HCT116 (cell line): ENCODE results near the gene ACSF2. TPM values are rescaled to one million over a fixed set of nuclear protein-coding genes. Genes with fewer than 3 reads are reported as not detected.

Experiments used
- ATAC-seq: fragments of 200-7000 bp; cut with Tn5 transposase; 2 replicates; pipeline ENCODE4 v1.9.1; 2020; ENCODE audit warnings: mild to moderate bottlenecking, moderate library complexity
- BruUV-seq: library from RNA; stranded (reverse); fragments of 400-500 nt; replicated peaks from 2 replicates; lab custom pipeline; 2021; lab: Mats Ljungman, UMichigan
- CTCF ChIA-PET: fragments of 300-600 bp; sonication (Branson Sonifier 250); formaldehyde crosslinking; loops from one replicate; lab custom pipeline; 2021; ENCODE audit warnings: antibody characterized with exemption; lab: Charles Lee
- POLR2A ChIA-PET: fragments of 300-600, 350-600 bp; sonication (Branson Sonifier 250); formaldehyde crosslinking; loops from one replicate; lab custom pipeline; 2021; ENCODE audit warnings: antibody characterized with exemption; lab: Charles Lee
- RAD21 ChIA-PET, 2 experiments: fragments of 300-600 bp; sonication (Branson Sonifier 250); formaldehyde crosslinking; loops; one replicate each; lab custom pipeline; 2023; ENCODE audit warnings: low total read pairs in 2 of 2; ENCODE audit not compliant: uncharacterized antibody in 2 of 2, unreplicated experiment in 2 of 2, low non-redundant PET in 1 of 2; lab: Charles Lee
- DNase-seq: peaks from one replicate; pipeline ENCODE4 v3.0.0-alpha.2; 2010; ENCODE audit warnings: low read depth, low spot score
- H2AFZ ChIP-seq: fragments of 200-600 bp; shearing (Covaris generic), sonication (generic); 2 replicates; pipeline ENCODE4 v1.6.1; 2017; ENCODE audit warnings: low read depth, mixed run types, mixed read lengths, antibody characterized with exemption, low read length; ENCODE audit not compliant: poor library complexity, severe bottlenecking
- H3K27ac ChIP-seq: 2 replicates; pipeline ENCODE4 v1.5.1; 2012; ENCODE audit warnings: low read depth, low read length
- H3K27me3 ChIP-seq: fragments of 200-600 bp; sonication (generic); 2 replicates; pipeline ENCODE4 v1.6.1; 2016; ENCODE audit warnings: mixed run types, low read length, mixed read lengths; ENCODE audit not compliant: insufficient read depth
- H3K36me3 ChIP-seq, 2 experiments: fragments of 200-500 bp in 1 of 2; fragments of 200-600 bp in 1 of 2; sonication (Bioruptor generic) in 1 of 2; sonication (generic) in 1 of 2; 2 replicates each; pipeline versions ENCODE4 v1.5.1 to v1.6.1; 2014 to 2016; ENCODE audit warnings: low read length in 2 of 2, inconsistent platforms in 1 of 2, mixed read lengths in 1 of 2, mixed run types in 1 of 2; ENCODE audit not compliant: insufficient read depth in 2 of 2, control insufficient read depth in 1 of 2
- H3K4me1 ChIP-seq, 2 experiments: fragments of 200-600 bp in 1 of 2; sonication (generic) in 1 of 2; 2 replicates each; pipeline versions ENCODE4 v1.5.1 to v1.6.1; 2012 to 2017; ENCODE audit warnings: low read length in 2 of 2, inconsistent platforms in 1 of 2, mild to moderate bottlenecking in 1 of 2, mixed read lengths in 1 of 2, mixed run types in 1 of 2, moderate library complexity in 1 of 2; ENCODE audit not compliant: insufficient read depth in 2 of 2, control insufficient read depth in 1 of 2
- H3K4me2 ChIP-seq: fragments of 200-600 bp; sonication (generic); 2 replicates; pipeline ENCODE4 v1.6.1; 2017; ENCODE audit warnings: mixed run types, low read length, mixed read lengths
- H3K4me3 ChIP-seq, 2 experiments: fragments of 200-600 bp in 1 of 2; sonication (generic) in 1 of 2; replicated peaks in 1 of 2; 2 replicates each; pipeline ENCODE4 v1.5.1; 2011 to 2016; ENCODE audit warnings: low read length in 2 of 2, control low read depth in 1 of 2, low read depth in 1 of 2, mild to moderate bottlenecking in 1 of 2, mixed read lengths in 1 of 2, mixed run types in 1 of 2
- H3K79me2 ChIP-seq: fragments of 200-600 bp; sonication (generic); 2 replicates; pipeline ENCODE4 v1.6.1; 2017; ENCODE audit warnings: mild to moderate bottlenecking, mixed run types, low read length, moderate library complexity, mixed read lengths; ENCODE audit not compliant: insufficient read depth
- H3K9ac ChIP-seq: fragments of 200-600 bp; sonication (generic); 2 replicates; pipeline ENCODE4 v1.6.1; 2016; ENCODE audit warnings: low read length, mixed read lengths
- H3K9me2 ChIP-seq: fragments of 200-600 bp; sonication (generic), shearing (Covaris generic); 2 replicates; pipeline ENCODE4 v1.6.1; 2017; ENCODE audit warnings: mixed run types, mild to moderate bottlenecking, moderate library complexity; ENCODE audit not compliant: insufficient read depth
- H3K9me3 ChIP-seq, 2 experiments: fragments of 200-500 bp in 1 of 2; fragments of 200-600 bp in 1 of 2; sonication (Bioruptor generic) in 1 of 2; sonication (generic) in 1 of 2; 2 replicates each; pipeline ENCODE4 v1.6.1; 2014 to 2017; ENCODE audit warnings: low read length in 2 of 2, mixed read lengths in 2 of 2, inconsistent platforms in 1 of 2, low read depth in 1 of 2, mild to moderate bottlenecking in 1 of 2, mixed run types in 1 of 2, moderate library complexity in 1 of 2; ENCODE audit not compliant: control insufficient read depth in 1 of 2, insufficient read depth in 1 of 2
- H4K20me1 ChIP-seq: fragments of 200-600 bp; sonication (generic), shearing (Covaris generic); 2 replicates; pipeline ENCODE4 v1.6.1; 2017; ENCODE audit warnings: mixed run types, mild to moderate bottlenecking, moderate library complexity; ENCODE audit not compliant: insufficient read depth
- CBX3 ChIP-seq: IDR thresholded peaks from 2 replicates; pipeline ENCODE4 v1.6.1; 2012; ENCODE audit warnings: low read depth
- CEBPB ChIP-seq: IDR thresholded peaks from 2 replicates; pipeline ENCODE4 v1.6.1; 2012; ENCODE audit warnings: low read depth
- EGR1 ChIP-seq: IDR thresholded peaks from 2 replicates; pipeline ENCODE4 v1.6.1; 2012; ENCODE audit warnings: low read depth
- ELF1 ChIP-seq: IDR thresholded peaks from 2 replicates; pipeline ENCODE4 v1.6.1; 2012; ENCODE audit warnings: low read depth, borderline replicate concordance
- EZH2 ChIP-seq: fragments of 200-600 bp; sonication (generic); IDR thresholded peaks from 2 replicates; pipeline ENCODE4 v1.6.1; 2017; ENCODE audit warnings: antibody characterized with exemption, mixed run types
- EZH2phosphoT487 ChIP-seq: fragments of 200-600 bp; IDR thresholded peaks from 2 replicates; pipeline ENCODE4 v1.6.1; 2018; ENCODE audit warnings: antibody characterized with exemption, borderline replicate concordance
- POLR2A ChIP-seq: IDR thresholded peaks from 2 replicates; pipeline ENCODE4 v1.7.0; 2011; ENCODE audit warnings: borderline replicate concordance; ENCODE audit not compliant: insufficient read depth, insufficient read length; ENCODE audit errors: extremely low read depth
- POLR2AphosphoS5 ChIP-seq: IDR thresholded peaks from 2 replicates; pipeline ENCODE4 v1.6.1; 2011; ENCODE audit warnings: mild to moderate bottlenecking, low read depth, low read length, moderate library complexity
- RAD21 ChIP-seq: IDR thresholded peaks from 2 replicates; pipeline ENCODE4 v1.6.1; 2012; ENCODE audit warnings: low read depth, mild to moderate bottlenecking
- TCF7L2 ChIP-seq: IDR thresholded peaks from 2 replicates; pipeline ENCODE4 v1.7.0; 2011; ENCODE audit warnings: borderline replicate concordance, inconsistent platforms; ENCODE audit not compliant: insufficient read depth, insufficient read length; ENCODE audit errors: extremely low read depth
- ZFX ChIP-seq: fragments of 450-650 bp; IDR thresholded peaks from 2 replicates; pipeline ENCODE4 v1.6.1; 2017
- intact Hi-C: fragments of 100-400 bp; cut with micrococcal nuclease; formaldehyde crosslinking; loops from 2 replicates; pipeline ENCODE4 v1.10.0; 2022
- total RNA-seq: library from RNA; stranded (reverse); gene quantifications from one replicate; pipeline ENCODE4 v1.2.1, GENCODE V29; 2021; ENCODE audit not compliant: unreplicated experiment
- TF ChIP-seq, protein P1 (sequence below): IDR thresholded peaks from 2 replicates; pipeline ENCODE4 v1.6.1; 2012
- TF ChIP-seq, protein P2 (sequence below): IDR thresholded peaks from 2 replicates; pipeline ENCODE4 v1.6.1; 2011; ENCODE audit warnings: mild to moderate bottlenecking, low read length, moderate library complexity; ENCODE audit not compliant: insufficient replicate concordance; ENCODE audit errors: extremely low read depth
- TF ChIP-seq, protein P3 (sequence below): IDR thresholded peaks from 2 replicates; pipeline ENCODE4 v1.6.1; 2012; ENCODE audit warnings: low read depth
- TF ChIP-seq, protein P4 (sequence below), 3 experiments: fragments of 200-600 bp in 1 of 3; sonication (generic) in 1 of 3; IDR thresholded peaks in 2 of 3; conservative IDR thresholded peaks in 1 of 3; 2 replicates each; pipeline ENCODE4 v1.5.1; 2012 to 2017; ENCODE audit warnings: low read depth in 2 of 3, low read length in 2 of 3, antibody characterized with exemption in 1 of 3, borderline replicate concordance in 1 of 3, control low read depth in 1 of 3, mild to moderate bottlenecking in 1 of 3, mixed read lengths in 1 of 3, mixed run types in 1 of 3, moderate library complexity in 1 of 3; ENCODE audit not compliant: insufficient read depth in 1 of 3

ACSF2 gene
- total RNA-seq, 1 experiment from 2014 or later = 52.4 TPM

GRCh38 chr17:50464736-50465135 is 38.7 kb downstream of the ACSF2 start:
- no TSS peak for BruUV-seq
- H3K9me2 ChIP-seq = no peaks in the 10 kb centered on the region
- H3K9ac ChIP-seq = no peak overlapping the region
- ChIA-PET POLR2A (no interaction called here), RAD21 (no interaction called here), CTCF (no interaction called here)
- H3K79me2 ChIP-seq = no peaks in the 10 kb centered on the region
- intact Hi-C loops = no loop called here
- H3K9me3 ChIP-seq = no peaks in the 10 kb centered on the region
- H3K4me3 ChIP-seq = no peak overlapping the region
- peaks cover 4 to 16% of the 10 kb centered on the region in 2 experiments; a peak in 2 of 4 replicates for H3K4me1 ChIP-seq
- H2AFZ ChIP-seq = no peak overlapping the region
- TF ChIP-seq POLR2A (no peak), TCF7L2 (no peak), CBX3 (no peak), RAD21 (no peak), EGR1 (no peak), POLR2AphosphoS5 (no peak), EZH2 (no peak), EZH2phosphoT487 (no peak), ELF1 (no peak), CEBPB (no peak), ZFX (no peak)
- TF ChIP-seq, protein P1, sequence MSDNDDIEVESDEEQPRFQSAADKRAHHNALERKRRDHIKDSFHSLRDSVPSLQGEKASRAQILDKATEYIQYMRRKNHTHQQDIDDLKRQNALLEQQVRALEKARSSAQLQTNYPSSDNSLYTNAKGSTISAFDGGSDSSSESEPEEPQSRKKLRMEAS = no peak
- TF ChIP-seq, protein P2, sequence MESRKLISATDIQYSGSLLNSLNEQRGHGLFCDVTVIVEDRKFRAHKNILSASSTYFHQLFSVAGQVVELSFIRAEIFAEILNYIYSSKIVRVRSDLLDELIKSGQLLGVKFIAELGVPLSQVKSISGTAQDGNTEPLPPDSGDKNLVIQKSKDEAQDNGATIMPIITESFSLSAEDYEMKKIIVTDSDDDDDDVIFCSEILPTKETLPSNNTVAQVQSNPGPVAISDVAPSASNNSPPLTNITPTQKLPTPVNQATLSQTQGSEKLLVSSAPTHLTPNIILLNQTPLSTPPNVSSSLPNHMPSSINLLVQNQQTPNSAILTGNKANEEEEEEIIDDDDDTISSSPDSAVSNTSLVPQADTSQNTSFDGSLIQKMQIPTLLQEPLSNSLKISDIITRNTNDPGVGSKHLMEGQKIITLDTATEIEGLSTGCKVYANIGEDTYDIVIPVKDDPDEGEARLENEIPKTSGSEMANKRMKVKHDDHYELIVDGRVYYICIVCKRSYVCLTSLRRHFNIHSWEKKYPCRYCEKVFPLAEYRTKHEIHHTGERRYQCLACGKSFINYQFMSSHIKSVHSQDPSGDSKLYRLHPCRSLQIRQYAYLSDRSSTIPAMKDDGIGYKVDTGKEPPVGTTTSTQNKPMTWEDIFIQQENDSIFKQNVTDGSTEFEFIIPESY = no peak
- TF ChIP-seq, protein P3, sequence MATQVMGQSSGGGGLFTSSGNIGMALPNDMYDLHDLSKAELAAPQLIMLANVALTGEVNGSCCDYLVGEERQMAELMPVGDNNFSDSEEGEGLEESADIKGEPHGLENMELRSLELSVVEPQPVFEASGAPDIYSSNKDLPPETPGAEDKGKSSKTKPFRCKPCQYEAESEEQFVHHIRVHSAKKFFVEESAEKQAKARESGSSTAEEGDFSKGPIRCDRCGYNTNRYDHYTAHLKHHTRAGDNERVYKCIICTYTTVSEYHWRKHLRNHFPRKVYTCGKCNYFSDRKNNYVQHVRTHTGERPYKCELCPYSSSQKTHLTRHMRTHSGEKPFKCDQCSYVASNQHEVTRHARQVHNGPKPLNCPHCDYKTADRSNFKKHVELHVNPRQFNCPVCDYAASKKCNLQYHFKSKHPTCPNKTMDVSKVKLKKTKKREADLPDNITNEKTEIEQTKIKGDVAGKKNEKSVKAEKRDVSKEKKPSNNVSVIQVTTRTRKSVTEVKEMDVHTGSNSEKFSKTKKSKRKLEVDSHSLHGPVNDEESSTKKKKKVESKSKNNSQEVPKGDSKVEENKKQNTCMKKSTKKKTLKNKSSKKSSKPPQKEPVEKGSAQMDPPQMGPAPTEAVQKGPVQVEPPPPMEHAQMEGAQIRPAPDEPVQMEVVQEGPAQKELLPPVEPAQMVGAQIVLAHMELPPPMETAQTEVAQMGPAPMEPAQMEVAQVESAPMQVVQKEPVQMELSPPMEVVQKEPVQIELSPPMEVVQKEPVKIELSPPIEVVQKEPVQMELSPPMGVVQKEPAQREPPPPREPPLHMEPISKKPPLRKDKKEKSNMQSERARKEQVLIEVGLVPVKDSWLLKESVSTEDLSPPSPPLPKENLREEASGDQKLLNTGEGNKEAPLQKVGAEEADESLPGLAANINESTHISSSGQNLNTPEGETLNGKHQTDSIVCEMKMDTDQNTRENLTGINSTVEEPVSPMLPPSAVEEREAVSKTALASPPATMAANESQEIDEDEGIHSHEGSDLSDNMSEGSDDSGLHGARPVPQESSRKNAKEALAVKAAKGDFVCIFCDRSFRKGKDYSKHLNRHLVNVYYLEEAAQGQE = no peak
- TF ChIP-seq, protein P4, sequence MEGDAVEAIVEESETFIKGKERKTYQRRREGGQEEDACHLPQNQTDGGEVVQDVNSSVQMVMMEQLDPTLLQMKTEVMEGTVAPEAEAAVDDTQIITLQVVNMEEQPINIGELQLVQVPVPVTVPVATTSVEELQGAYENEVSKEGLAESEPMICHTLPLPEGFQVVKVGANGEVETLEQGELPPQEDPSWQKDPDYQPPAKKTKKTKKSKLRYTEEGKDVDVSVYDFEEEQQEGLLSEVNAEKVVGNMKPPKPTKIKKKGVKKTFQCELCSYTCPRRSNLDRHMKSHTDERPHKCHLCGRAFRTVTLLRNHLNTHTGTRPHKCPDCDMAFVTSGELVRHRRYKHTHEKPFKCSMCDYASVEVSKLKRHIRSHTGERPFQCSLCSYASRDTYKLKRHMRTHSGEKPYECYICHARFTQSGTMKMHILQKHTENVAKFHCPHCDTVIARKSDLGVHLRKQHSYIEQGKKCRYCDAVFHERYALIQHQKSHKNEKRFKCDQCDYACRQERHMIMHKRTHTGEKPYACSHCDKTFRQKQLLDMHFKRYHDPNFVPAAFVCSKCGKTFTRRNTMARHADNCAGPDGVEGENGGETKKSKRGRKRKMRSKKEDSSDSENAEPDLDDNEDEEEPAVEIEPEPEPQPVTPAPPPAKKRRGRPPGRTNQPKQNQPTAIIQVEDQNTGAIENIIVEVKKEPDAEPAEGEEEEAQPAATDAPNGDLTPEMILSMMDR (IDR thresholded peaks at IDR 0.05 in 2 of 3, conservative IDR thresholded peaks at IDR 0.05 in 1 of 3; ENCODE audit: borderline replicate concordance in 1 of 3, insufficient read depth in 1 of 3, low read depth in 2 of 3, low read length in 2 of 3) = no peak
- no peak overlapping the region for H3K27ac ChIP-seq
- H3K27me3 ChIP-seq = no peaks in the 10 kb centered on the region
- no peaks in the 10 kb centered on the region for H3K36me3 ChIP-seq
- H4K20me1 ChIP-seq = no peaks in the 10 kb centered on the region
- H3K4me2 ChIP-seq = no peak overlapping the region
- ATAC-seq (no peak), DNase-seq (no peak)
